Esophagus squamous epithelium (tissue), 4 donors: ENCODE results near the gene LAT.

Experiments
- POLR2A ChIP-seq, 4 donors: fragments of 450-650 bp; IDR thresholded peaks; one replicate each; pipeline ENCODE4 v1.6.1; 2017; ENCODE audit warnings: antibody characterized with exemption in 4 of 4, mild to moderate bottlenecking in 4 of 4, moderate library complexity in 3 of 4
- TF ChIP-seq, protein P1 (sequence below), 6 experiments: fragments of 450-650 bp in 4 of 6; fragments of 200-600 bp in 2 of 6; sonication (generic) in 2 of 6; IDR thresholded peaks; one replicate each; pipeline ENCODE4 v1.5.1; 2016 to 2019; ENCODE audit warnings: antibody characterized with exemption in 6 of 6, mild to moderate bottlenecking in 4 of 6, moderate library complexity in 4 of 6

DNA sequence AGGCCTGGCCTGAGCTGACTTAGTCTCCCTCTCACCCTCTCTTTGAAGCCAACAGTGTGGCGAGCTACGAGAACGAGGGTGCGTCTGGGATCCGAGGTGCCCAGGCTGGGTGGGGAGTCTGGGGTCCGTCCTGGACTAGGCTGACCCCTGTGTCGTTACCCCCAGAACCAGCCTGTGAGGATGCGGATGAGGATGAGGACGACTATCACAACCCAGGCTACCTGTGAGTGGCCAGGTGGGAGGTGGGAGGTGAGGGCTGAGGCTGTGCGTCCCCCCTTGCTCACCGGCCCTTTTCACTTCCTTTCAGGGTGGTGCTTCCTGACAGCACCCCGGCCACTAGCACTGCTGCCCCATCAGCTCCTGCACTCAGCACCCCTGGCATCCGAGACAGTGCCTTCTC is 1.6 kb downstream of the LAT start:
- no peak for TF ChIP-seq POLR2A (IDR thresholded peaks at IDR 0.05)
- TF ChIP-seq, protein P1, sequence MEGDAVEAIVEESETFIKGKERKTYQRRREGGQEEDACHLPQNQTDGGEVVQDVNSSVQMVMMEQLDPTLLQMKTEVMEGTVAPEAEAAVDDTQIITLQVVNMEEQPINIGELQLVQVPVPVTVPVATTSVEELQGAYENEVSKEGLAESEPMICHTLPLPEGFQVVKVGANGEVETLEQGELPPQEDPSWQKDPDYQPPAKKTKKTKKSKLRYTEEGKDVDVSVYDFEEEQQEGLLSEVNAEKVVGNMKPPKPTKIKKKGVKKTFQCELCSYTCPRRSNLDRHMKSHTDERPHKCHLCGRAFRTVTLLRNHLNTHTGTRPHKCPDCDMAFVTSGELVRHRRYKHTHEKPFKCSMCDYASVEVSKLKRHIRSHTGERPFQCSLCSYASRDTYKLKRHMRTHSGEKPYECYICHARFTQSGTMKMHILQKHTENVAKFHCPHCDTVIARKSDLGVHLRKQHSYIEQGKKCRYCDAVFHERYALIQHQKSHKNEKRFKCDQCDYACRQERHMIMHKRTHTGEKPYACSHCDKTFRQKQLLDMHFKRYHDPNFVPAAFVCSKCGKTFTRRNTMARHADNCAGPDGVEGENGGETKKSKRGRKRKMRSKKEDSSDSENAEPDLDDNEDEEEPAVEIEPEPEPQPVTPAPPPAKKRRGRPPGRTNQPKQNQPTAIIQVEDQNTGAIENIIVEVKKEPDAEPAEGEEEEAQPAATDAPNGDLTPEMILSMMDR (IDR thresholded peaks at IDR 0.05), result no peak
